ENCODE data around the gene PHPT1. TPM values are rescaled to one million over a fixed set of nuclear protein-coding genes. Genes with fewer than 3 reads are reported as not detected.
A peak's percentile ranks its signal among the peaks of the same experiment; 100 is the strongest.

PHPT1 gene
- total RNA-seq, 1 donor from 2014 or later, result 76.4 TPM

DNA sequence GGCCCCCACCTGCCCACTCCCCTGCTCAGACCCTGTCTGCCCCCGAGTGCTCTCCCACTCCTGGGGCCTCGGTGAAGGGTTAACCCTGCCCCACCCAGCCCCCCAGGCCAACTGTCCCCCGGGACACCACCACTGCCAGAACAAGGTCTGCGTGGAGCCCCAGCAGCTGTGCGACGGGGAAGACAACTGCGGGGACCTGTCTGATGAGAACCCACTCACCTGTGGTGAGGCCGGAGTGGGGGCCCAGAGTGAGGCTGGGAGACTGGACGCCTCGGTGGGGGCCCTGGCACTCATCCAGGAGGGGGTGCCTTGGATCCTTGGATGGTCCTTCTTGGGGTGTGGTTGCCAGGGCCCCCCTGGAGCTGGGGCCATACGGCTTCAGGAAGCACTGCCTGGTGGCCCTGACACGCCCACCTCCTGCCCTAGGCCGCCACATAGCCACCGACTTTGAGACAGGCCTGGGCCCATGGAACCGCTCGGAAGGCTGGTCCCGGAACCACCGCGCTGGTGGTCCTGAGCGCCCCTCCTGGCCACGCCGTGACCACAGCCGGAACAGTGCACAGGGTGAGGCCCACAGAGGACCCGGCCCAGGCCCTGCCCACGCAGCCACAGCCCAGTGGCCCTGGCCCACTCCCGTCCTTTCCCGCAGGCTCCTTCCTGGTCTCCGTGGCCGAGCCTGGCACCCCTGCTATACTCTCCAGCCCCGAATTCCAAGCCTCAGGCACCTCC, 5.1 kb downstream of the PHPT1 start:
- DNase-seq (ENCODE audit: low spot score) (peak; percentile 65), ATAC-seq (no peak)
- intact Hi-C loops (cut with DNase I), result no loop called here

- intact Hi-C loops (cut with DNase I), result no loop called here
- ATAC-seq (no peak), DNase-seq (ENCODE audit: low spot score) (peak; percentile 57)
These were observed 5.7 kb downstream of the PHPT1 start for GRCh38 chr9:136854842-136855460.

GRCh38 chr9:136855461-136856078, 6.4 kb downstream of the PHPT1 start:
- intact Hi-C loops (cut with DNase I), result no loop called here
- no peak for ATAC-seq
- peak; percentile 57 for DNase-seq (ENCODE audit: low spot score)

GRCh38 chr9:136856079-136856476, 6.9 kb downstream of the PHPT1 start:
- ATAC-seq (no peak), DNase-seq (ENCODE audit: low spot score) (peak; percentile 59)
- intact Hi-C loops (cut with DNase I), result no loop called here

GRCh38 chr9:136856541-136857141, 7.4 kb downstream of the PHPT1 start:
- intact Hi-C loops (cut with DNase I), result no loop called here
- DNase-seq (ENCODE audit: low spot score), result peak; percentile 44
- ATAC-seq, result no peak

DNA sequence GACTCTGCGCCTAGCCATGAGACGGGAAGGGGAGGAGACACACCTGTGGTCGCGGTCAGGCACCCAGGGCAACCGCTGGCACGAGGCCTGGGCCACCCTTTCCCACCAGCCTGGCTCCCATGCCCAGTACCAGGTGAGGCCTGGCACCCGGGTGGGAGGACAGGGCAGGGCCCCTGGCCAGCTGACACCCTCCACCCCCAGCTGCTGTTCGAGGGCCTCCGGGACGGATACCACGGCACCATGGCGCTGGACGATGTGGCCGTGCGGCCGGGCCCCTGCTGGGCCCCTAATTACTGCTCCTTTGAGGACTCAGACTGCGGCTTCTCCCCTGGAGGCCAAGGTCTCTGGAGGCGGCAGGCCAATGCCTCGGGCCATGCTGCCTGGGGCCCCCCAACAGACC, 8.0 kb downstream of the PHPT1 start:
- no peak for ATAC-seq
- DNase-seq (ENCODE audit: low spot score), result peak; percentile 55
- intact Hi-C loops (cut with DNase I), result no loop called here

- peak; percentile 53 for DNase-seq (ENCODE audit: low spot score)
- ATAC-seq, result no peak
- intact Hi-C loops (cut with DNase I), result no loop called here
These were observed 8.6 kb downstream of the PHPT1 start for GRCh38 chr9:136857581-136858412.

DNA sequence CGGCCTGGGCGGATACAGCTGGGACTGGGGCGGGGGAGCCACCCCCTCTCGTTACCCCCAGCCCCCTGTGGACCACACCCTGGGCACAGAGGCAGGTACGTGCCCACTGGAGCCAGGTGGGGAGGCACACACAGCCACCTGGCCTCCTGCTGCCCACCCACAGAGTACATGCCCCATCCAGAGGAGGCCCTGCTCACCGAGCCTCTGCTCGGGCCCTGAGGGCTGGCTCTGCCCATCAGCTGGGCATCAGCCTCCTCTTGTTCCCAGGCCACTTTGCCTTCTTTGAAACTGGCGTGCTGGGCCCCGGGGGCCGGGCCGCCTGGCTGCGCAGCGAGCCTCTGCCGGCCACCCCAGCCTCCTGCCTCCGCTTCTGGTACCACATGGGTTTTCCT, 9.2 kb downstream of the PHPT1 start:
- intact Hi-C loops (cut with DNase I), result no loop called here
- ATAC-seq (no peak), DNase-seq (ENCODE audit: low spot score) (no peak)

GRCh38 chr9:136858844-136859757, 9.9 kb downstream of the PHPT1 start:
- DNase-seq (ENCODE audit: low spot score) (peak; percentile 62), ATAC-seq (peak; percentile 22)
- intact Hi-C loops (cut with DNase I), result no loop called here

DNA sequence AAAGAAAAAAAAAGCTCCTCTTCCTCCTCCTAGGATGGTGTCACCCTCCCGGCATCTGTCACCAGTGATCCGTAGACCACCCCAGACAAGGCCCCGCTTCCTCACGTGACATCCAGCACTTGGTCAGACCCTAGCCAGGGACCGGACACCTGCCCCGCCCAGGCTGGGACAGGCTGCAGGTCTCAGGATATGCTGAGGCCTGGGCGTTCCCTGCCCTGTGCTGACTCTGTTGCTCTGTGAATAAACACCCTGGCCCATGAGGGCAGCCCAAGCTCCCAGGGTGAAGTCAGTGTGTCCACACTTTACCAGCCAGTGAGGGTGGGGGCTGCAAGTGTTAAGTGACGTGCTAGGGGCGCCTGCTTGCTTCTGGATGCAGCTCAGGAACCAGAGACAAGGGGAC, 11.3 kb downstream of the PHPT1 start:
- ATAC-seq (no peak), DNase-seq (ENCODE audit: low spot score) (no peak)
- intact Hi-C loops (cut with DNase I), result no loop called here

GRCh38 chr9:136860933-136861873, 12.0 kb downstream of the PHPT1 start:
- intact Hi-C loops (cut with DNase I), result no loop called here
- no peak for DNase-seq (ENCODE audit: low spot score)
- ATAC-seq, result no peak

DNA sequence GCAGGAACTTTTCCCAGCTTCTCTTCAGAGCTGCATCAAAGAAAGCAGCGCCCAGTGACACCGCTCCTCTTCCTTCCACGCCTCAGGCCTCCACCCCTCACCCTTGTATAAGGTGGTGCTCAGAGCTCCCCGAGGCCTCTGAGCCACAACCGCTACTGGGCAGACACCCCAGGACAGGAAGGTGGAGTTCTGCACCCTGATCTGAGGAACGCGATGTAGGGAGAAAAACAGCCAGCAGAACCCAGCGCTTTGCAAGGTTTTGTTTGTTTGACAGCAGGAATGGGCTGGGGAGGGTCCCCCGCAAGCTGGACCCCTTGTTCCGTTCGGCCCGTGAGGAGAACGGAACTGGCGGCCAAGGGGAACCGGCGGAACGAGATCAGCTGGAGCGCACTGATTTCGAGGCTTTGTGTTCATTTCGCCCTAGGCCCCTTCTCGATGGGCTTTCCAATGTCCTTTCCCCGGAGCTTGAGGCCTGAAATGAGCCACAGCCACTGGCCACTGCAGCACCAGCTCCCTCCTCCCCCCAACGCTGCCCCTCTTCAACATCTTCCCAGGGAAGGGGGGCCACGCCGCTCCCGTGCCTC, 12.8 kb downstream of the PHPT1 start:
- ATAC-seq (no peak), DNase-seq (ENCODE audit: low spot score) (no peak)
- intact Hi-C loops (cut with DNase I), result no loop called here

GRCh38 chr9:136862849-136863622, 13.8 kb downstream of the PHPT1 start:
- intact Hi-C loops (cut with DNase I), result no loop called here
- ATAC-seq, result no peak
- peak; percentile 56 for DNase-seq (ENCODE audit: low spot score)

DNA sequence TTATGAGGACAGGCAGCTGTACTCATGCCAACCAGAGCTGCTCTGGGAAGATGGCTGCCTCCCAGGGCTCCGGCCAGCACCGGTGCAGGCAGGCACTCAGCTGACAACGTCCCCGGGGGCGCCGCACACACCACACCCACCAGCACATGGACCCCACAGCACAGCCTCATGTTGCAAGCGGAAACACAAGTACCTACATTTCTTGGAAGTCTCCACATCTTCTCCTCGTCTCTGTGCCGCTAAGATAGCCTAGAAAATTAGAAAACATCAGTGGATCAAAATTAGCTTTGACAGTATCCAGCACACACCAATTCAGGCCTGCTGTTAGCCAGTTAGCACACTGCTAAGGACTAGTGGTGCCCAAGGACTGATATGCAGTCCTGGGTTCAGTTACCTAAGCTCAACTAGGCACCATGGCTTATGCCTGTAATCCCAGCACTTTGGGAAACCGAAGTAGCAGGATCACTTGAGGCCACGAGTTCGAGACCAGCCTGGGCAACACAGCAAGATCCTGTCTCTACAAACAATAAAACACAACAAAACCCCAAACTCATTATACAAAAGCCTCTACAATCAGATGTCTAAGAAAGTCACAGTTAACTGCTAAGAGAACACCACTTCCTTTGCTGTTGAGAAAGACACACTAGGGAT, 14.5 kb downstream of the PHPT1 start:
- intact Hi-C loops (cut with DNase I), result no loop called here
- ATAC-seq (no peak), DNase-seq (ENCODE audit: low spot score) (peak; percentile 54)

DNA sequence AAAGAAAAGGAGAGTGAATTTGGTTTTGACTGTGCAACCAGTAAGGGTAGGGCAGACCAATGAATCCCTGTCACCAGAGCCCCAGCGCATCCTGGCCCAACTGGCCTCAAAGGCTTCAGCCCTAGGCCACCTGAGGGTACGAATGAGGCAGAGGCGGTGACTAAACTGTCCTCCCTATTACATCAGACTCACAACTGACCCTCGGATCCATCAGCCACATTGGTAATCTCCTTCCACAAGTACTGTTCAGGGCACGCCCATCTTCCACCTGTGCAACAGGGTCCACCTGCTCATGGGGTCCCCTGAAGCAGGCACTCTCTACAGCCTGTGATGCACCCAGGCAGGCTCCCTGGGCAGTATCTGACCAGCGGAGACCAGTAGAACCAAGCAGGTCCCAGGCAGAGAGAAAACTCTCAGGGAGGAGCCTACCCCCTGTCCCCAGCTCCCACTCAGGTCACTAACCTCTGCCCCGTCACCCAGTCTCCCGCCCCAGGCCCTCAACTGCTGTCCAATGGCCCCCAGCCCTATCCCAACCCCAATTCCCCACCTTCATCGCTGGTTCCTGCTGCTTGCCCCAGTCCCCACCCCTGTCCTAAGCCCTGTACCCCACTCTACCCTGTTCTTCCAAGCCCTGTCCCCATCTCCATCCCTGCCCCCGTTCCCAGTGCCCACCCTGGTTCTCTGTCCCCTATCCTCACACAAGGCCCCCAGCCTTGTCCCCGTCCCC, 16.0 kb downstream of the PHPT1 start:
- intact Hi-C loops (cut with DNase I), result no loop called here
- ATAC-seq, result no peak

More for the DNA sequence above, 16.0 kb downstream of the PHPT1 start:
- DNase-seq (ENCODE audit: low spot score), result no peak
